Heart left ventricle (tissue), 16 donors: ENCODE measurements around the gene CEP128. TPM values are rescaled to one million over a fixed set of nuclear protein-coding genes. Genes with fewer than 3 reads are reported as not detected.

Experiments
- ATAC-seq, 4 donors: fragments of 200-7000 bp; cut with Tn5 transposase; one replicate each; pipeline ENCODE4 v1.9.1; 2020 to 2022; ENCODE audit warnings: moderate library complexity in 4 of 4, mild to moderate bottlenecking in 3 of 4, moderate number of reproducible peaks in 1 of 4
- DNase-seq, 5 donors: peaks; one replicate each; pipeline ENCODE4 v3.0.0-alpha.2; 2020
- H3K27ac ChIP-seq, 12 donors: fragments of 200-600 bp; sonication (generic) in 4 of 12; one replicate each; pipeline versions ENCODE4 v1.5.0 to v1.8.0; 2016 to 2022; ENCODE audit warnings: mild to moderate bottlenecking in 2 of 12
- H3K27me3 ChIP-seq, 9 donors: fragments of 200-600 bp; sonication (generic) in 2 of 9; one replicate each; pipeline versions ENCODE4 v1.5.1 to v1.8.0; 2016 to 2022; ENCODE audit warnings: mild to moderate bottlenecking in 3 of 9
- H3K36me3 ChIP-seq, 9 donors: fragments of 200-600 bp; sonication (generic) in 2 of 9; one replicate each; pipeline versions ENCODE4 v1.5.0 to v1.8.0; 2018 to 2022; ENCODE audit warnings: mild to moderate bottlenecking in 2 of 9
- H3K4me1 ChIP-seq, 12 donors: fragments of 200-600 bp; sonication (generic) in 4 of 12; one replicate each; pipeline versions ENCODE4 v1.5.0 to v1.8.0; 2016 to 2022; ENCODE audit warnings: mild to moderate bottlenecking in 3 of 12
- H3K4me3 ChIP-seq, 12 donors: fragments of 200-600 bp; sonication (generic) in 4 of 12; one replicate each; pipeline versions ENCODE4 v1.5.0 to v1.8.0; 2017 to 2022; ENCODE audit warnings: mild to moderate bottlenecking in 9 of 12, moderate library complexity in 4 of 12
- H3K9me3 ChIP-seq, 12 donors: fragments of 200-600 bp; sonication (generic) in 4 of 12; one replicate each; pipeline versions ENCODE4 v1.5.0 to v1.8.0; 2016 to 2022; ENCODE audit warnings: mild to moderate bottlenecking in 1 of 12
- POLR2A ChIP-seq, 2 donors: fragments of 450-650 bp; IDR thresholded peaks; one replicate each; pipeline ENCODE4 v1.6.1; 2017; ENCODE audit warnings: antibody characterized with exemption in 2 of 2, mild to moderate bottlenecking in 2 of 2, moderate library complexity in 2 of 2
- WGBS, 4 donors: extraction: QIAGEN DNeasy Blood & Tissue Kit in 2 of 4; methylation state at CpG; one replicate each; pipeline versions ENCODE4 v1.1.5 to v1.1.7; 2013 to 2018; 5-methylcytosine and 5-hydroxymethylcytosine counted together
- intact Hi-C, 10 donors: fragments of 100-400 bp; cut with DNase I; formaldehyde crosslinking; loops; one replicate each; pipeline versions ENCODE4 v1.11.1 to v1.14.2; 2022
- polyA plus RNA-seq, 2 donors: library from polyadenylated mRNA; stranded (reverse); fragments of 200-250 nt; gene quantifications; one replicate each; pipeline ENCODE4 v1.2.3, GENCODE V29; 2013
- total RNA-seq, 9 donors: library from RNA; depleted of rRNA in 2 of 9; stranded (reverse); fragments of >200 nt in 2 of 9; fragmentation: NEBNext Ultra II Directional in 3 of 9; extraction: Animal tissue kit (Norgen Biotek cat#: 25700) in 3 of 9; gene quantifications; one replicate each; pipeline versions ENCODE4 v1.1.0 to v1.2.4, GENCODE V29; 2016 to 2023
- TF ChIP-seq, protein P1 (sequence below), 12 donors: fragments of 200-600 bp; sonication (generic) in 4 of 12; IDR thresholded peaks; one replicate each; pipeline versions ENCODE4 v1.5.0 to v1.8.0; 2018 to 2022; ENCODE audit warnings: antibody characterized with exemption in 12 of 12, mild to moderate bottlenecking in 5 of 12
- donor health status: ischemic (EF 13 %, LVEDD 7.1; RV severe dilation, severe dysfunction).
- donor health status: healthy with polysubstance abuse.
- donor health status: DM: no; HTN: yes; CAD: no.
- donor health status: DM: no; HTN: no; CAD: no.
- donor health status: ischemic (EF 25% LVEDD 6.9; RV normal size, moderate dysfunction).
- donor health status: ischemic (EF 25% LVEDD 5.7; RV mildly dilated, moderate dysfunction).
- donor health status: healthy.
- donor health status: DM: yes; HTN: yes; CAD: no.
- donor health status: ischemic (EF 35%, LVEDD 5.7; RV mildly dilated, moderate dysfunction).
- donor health status: nonischemic (EF 11% LVEDD 7.7; RV severe dilation, severe dysfunction).
- donor health status: DM: yes; HTN: yes; CAD: no.
- donor health status: PGD.
- donor health status: ischemic (EF 29% LVEDD 5.4; RV normal size, mild dysfunction).
- donor health status: nonischemic (EF 23%, LVEDD 6.1; RV moderate dilation, normal function).

Gene CEP128
- total and polyA plus RNA-seq, 11 donors: 0.94 to 6.6 (median 3.4) TPM

DNA sequence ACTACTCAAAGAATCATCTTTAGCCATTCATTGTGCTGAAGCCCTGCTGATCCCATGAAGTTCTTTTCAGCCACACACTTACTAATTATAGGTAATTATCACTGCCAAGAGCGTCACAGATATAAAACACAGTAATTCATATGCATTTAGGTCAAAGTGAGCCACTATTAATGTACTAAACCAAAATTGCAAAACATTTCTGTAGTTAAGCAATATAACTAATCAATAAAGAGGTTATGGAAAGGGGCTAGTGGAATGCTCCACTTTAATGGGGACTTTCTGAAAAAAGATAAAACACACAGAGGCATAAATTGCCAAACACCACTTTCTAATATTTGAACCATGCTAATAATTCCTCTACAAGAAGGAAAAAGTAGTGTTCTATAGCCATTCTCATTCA is 6.8 kb upstream of the CEP128 start:
- TF ChIP-seq, protein P1, sequence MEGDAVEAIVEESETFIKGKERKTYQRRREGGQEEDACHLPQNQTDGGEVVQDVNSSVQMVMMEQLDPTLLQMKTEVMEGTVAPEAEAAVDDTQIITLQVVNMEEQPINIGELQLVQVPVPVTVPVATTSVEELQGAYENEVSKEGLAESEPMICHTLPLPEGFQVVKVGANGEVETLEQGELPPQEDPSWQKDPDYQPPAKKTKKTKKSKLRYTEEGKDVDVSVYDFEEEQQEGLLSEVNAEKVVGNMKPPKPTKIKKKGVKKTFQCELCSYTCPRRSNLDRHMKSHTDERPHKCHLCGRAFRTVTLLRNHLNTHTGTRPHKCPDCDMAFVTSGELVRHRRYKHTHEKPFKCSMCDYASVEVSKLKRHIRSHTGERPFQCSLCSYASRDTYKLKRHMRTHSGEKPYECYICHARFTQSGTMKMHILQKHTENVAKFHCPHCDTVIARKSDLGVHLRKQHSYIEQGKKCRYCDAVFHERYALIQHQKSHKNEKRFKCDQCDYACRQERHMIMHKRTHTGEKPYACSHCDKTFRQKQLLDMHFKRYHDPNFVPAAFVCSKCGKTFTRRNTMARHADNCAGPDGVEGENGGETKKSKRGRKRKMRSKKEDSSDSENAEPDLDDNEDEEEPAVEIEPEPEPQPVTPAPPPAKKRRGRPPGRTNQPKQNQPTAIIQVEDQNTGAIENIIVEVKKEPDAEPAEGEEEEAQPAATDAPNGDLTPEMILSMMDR (IDR thresholded peaks at IDR 0.05): no peak
- no peak for TF ChIP-seq POLR2A (IDR thresholded peaks at IDR 0.05)
- DNase-seq: no peak
- no peaks in the 10 kb centered on the region for H3K4me1 ChIP-seq
- no peak overlapping the region for H3K27ac ChIP-seq
- no peak overlapping the region for H3K4me3 ChIP-seq
- ATAC-seq: no peak
- intact Hi-C loops: loop anchor here in 2 of 10 donors (10.0 kb wide), 2 partner anchors 227 to 517 kb away; no protein-coding TSS in a partner anchor
- 0 to 54% (median 36%) methylated on average over 1 of the region's 1 CpG for WGBS, 4 donors
- peaks cover 0 to 30% (median 0%) of the 10 kb centered on the region in 9 donors for H3K27me3 ChIP-seq
- H3K9me3 ChIP-seq: no peaks in the 10 kb centered on the region
- no peaks in the 10 kb centered on the region for H3K36me3 ChIP-seq

DNA sequence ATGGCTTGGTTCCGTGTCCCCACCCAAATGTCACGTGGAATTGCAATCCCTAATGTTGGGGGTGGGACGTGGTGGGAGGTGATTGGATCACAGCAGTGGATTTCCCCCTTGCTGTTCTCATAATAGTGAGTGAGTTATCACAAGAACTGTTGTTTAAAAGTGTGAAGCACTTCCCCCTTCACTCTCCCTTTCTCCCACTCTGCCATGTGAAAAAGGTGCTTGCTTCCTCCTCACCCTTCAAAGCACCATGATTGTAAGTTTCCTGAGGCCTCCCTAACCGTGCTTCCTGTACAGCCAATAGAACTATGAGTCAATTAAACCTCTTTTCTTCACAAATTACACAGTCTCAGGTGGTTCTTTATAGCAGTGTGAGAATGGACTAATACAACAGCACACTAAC is 5.3 kb upstream of the CEP128 start:
- H3K27me3 ChIP-seq: peaks cover 0 to 30% (median 0%) of the 10 kb centered on the region in 9 donors
- no peaks in the 10 kb centered on the region for H3K36me3 ChIP-seq
- intact Hi-C loops: loop anchor here in 2 of 10 donors (10.0 kb wide), 2 partner anchors 228 to 518 kb away; no protein-coding TSS in a partner anchor
- TF ChIP-seq, protein P1 (IDR thresholded peaks at IDR 0.05): no peak
- no peak for TF ChIP-seq POLR2A (IDR thresholded peaks at IDR 0.05)
- H3K4me1 ChIP-seq: peaks cover 0 to 8% (median 4%) of the 10 kb centered on the region in 12 donors
- ATAC-seq (no peak), DNase-seq (no peak)
- no peaks in the 10 kb centered on the region for H3K9me3 ChIP-seq
- H3K4me3 ChIP-seq: no peak overlapping the region
- 51 to 67% (median 58%) methylated on average over 4 of the region's 4 CpGs for WGBS, 4 donors
- H3K27ac ChIP-seq: no peak overlapping the region

DNA sequence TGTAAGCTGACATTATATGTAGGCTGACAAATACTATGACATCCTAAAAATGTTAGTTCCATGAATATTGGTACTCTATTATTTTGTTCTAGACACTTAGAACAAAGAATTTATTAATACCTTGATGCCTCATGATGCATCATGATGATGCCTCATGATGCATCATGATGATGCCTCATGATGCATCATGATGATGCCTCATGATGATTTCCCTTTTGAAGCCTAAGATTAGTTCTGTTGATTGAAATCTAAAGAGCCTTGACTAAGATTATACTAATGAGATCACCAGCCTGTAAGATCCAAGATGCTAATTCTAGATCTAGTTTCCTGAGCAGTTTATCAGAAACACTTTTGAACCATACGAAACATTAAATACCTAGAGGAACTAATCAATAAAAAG is 4.6 kb upstream of the CEP128 start:
- no peak overlapping the region for H3K4me3 ChIP-seq
- no peaks in the 10 kb centered on the region for H3K9me3 ChIP-seq
- no peak for ATAC-seq
- peaks cover 0 to 10% (median 4%) of the 10 kb centered on the region in 12 donors for H3K4me1 ChIP-seq
- no peak overlapping the region for H3K27ac ChIP-seq
- no peak for DNase-seq
- 64 to 100% (median 74%) methylated on average over 1 of the region's 1 CpG for WGBS, 4 donors
- H3K36me3 ChIP-seq: no peaks in the 10 kb centered on the region
- TF ChIP-seq, protein P1 (IDR thresholded peaks at IDR 0.05): no peak
- TF ChIP-seq POLR2A (IDR thresholded peaks at IDR 0.05): no peak
- intact Hi-C loops: loop anchor here in 2 of 10 donors (10.0 kb wide), 2 partner anchors 229 to 519 kb away; no protein-coding TSS in a partner anchor
- H3K27me3 ChIP-seq: peaks cover 0 to 30% (median 0%) of the 10 kb centered on the region in 9 donors

DNA sequence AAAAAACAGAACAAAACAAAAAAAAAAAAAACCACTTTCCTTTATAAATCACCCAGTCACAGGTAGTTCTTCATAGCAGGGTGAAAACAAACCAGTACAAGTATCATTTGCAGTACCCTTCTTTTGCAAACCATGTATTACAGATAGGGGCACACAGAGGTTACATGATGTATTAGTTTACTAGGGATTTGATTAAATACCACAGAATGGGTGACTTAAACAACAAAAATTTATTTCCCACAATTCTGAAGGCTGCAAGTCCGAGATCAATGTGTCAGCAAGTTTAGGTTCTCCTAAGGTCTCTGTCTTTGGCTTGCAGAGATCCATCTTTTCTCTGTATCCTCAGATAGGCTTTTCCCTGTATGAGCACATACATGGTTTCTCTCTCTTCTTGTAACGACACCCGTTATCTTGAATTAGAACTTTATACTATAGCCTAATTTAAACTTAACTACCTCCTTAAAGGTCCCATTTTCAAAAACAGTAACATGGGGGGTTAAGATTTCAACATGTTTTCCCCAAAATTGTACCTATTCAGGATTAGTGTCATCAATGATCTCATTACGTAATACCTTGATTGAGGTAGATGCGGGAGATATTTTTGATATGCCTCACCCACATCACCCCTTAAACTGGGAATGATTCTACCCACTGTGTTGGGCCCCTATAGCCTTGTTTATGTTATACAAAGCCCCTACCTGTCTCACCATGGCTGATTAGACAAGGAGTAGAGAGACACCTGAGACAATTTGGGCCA is 3.5 kb upstream of the CEP128 start:
- Histone ChIP-seq H3K9me3 (no peaks in the 10 kb centered on the region), H3K27me3 (peaks cover 0 to 30% (median 0%) of the 10 kb centered on the region in 9 donors), H3K36me3 (no peaks in the 10 kb centered on the region), H3K27ac (no peak overlapping the region), H3K4me3 (no peak overlapping the region), H3K4me1 (peaks cover 0 to 18% (median 8%) of the 10 kb centered on the region in 12 donors)
- DNase-seq (no peak), ATAC-seq (no peak)
- WGBS, 4 donors: 84 to 86% (median 85%) methylated on average over 5 of the region's 5 CpGs
- TF ChIP-seq POLR2A (IDR thresholded peaks at IDR 0.05): no peak
- TF ChIP-seq, protein P1 (IDR thresholded peaks at IDR 0.05): no peak
- intact Hi-C loops: loop anchor here in 3 of 10 donors (5.0 to 10.0 kb wide), 3 partner anchors 230 to 520 kb away; no protein-coding TSS in a partner anchor
